MCF 10A (cell line): ENCODE results near the gene GUCY1A2. TPM values are rescaled to one million over a fixed set of nuclear protein-coding genes. Genes with fewer than 3 reads are reported as not detected.

Source experiments
- BruUV-seq: library from RNA; stranded (reverse); fragments of 400-500 nt; replicated peaks from 2 replicates; lab custom pipeline; 2021; lab: Mats Ljungman, UMichigan
- CTCF ChIA-PET: fragments of 300-600 bp; sonication (Branson Sonifier 250); formaldehyde crosslinking; extraction: SDS; loops from one replicate; lab custom pipeline; 2021; ENCODE audit warnings: antibody characterized with exemption, inconsistent platforms; lab: Yijun Ruan, JAX
- POLR2A ChIA-PET: fragments of 300-600, 350-650 bp; sonication (Branson Sonifier 250); formaldehyde crosslinking; extraction: SDS; loops from one replicate; lab custom pipeline; 2020; ENCODE audit warnings: antibody characterized with exemption, inconsistent platforms; lab: Yijun Ruan, JAX
- DNase-seq: peaks from one replicate; pipeline ENCODE4 v3.0.0-alpha.2; 2018; ENCODE audit not compliant: unreplicated experiment
- H3K27ac Mint-ChIP-seq: one replicate; pipeline ENCODE4 v1.8.0; 2022; ENCODE audit warnings: mild to moderate bottlenecking, low read depth, mixed read lengths; ENCODE audit not compliant: unreplicated experiment
- H3K27me3 Mint-ChIP-seq: one replicate; pipeline ENCODE4 v1.8.0; 2022; ENCODE audit warnings: mixed read lengths; ENCODE audit not compliant: insufficient read depth, unreplicated experiment
- H3K36me3 Mint-ChIP-seq: one replicate; pipeline ENCODE4 v1.8.0; 2022; ENCODE audit warnings: mild to moderate bottlenecking, moderate library complexity, mixed read lengths; ENCODE audit not compliant: insufficient read depth, unreplicated experiment
- H3K4me1 Mint-ChIP-seq: one replicate; pipeline ENCODE4 v1.8.0; 2022; ENCODE audit warnings: mixed read lengths; ENCODE audit not compliant: insufficient read depth, unreplicated experiment
- H3K4me3 Mint-ChIP-seq: one replicate; pipeline ENCODE4 v1.8.0; 2022; ENCODE audit warnings: mild to moderate bottlenecking, moderate library complexity, mixed read lengths; ENCODE audit not compliant: unreplicated experiment
- H3K9me3 Mint-ChIP-seq: one replicate; pipeline ENCODE4 v1.8.0; 2022; ENCODE audit warnings: mixed read lengths; ENCODE audit not compliant: unreplicated experiment
- CTCF ChIP-seq: fragments of 200-600 bp; IDR thresholded peaks from one replicate; pipeline ENCODE4 v1.8.0; 2022; ENCODE audit warnings: antibody characterized with exemption, mild to moderate bottlenecking; ENCODE audit not compliant: unreplicated experiment
- intact Hi-C: fragments of 100-400 bp; cut with micrococcal nuclease; formaldehyde crosslinking; loops from 2 replicates; pipeline ENCODE4 v1.14.1; 2022
- total RNA-seq: library from RNA; stranded (reverse); gene quantifications from 2 replicates; pipeline ENCODE4 v1.2.3, GENCODE V29; 2022

Gene GUCY1A2
- total RNA-seq, 1 experiment from 2014 or later = 0.09 TPM

- H3K27me3 Mint-ChIP-seq = no peaks in the 10 kb centered on the region
- ChIA-PET CTCF (interaction anchor here (0.5 to 1.1 kb wide), 7 partner anchors 16 to 1303 kb away, joined by 3 to 4 read pairs (median 3); partner anchors contain the start of gene CUL5), POLR2A (interaction anchor here (0.6 to 1.9 kb wide), 7 partner anchors 9 to 844 kb away, joined by 3 to 7 read pairs (median 3); no protein-coding TSS in a partner anchor)
- H3K4me3 Mint-ChIP-seq = no peak overlapping the region
- TF ChIP-seq CTCF = no peak
- H3K4me1 Mint-ChIP-seq = peaks cover 6% of the 10 kb centered on the region
- intact Hi-C loops = loop anchor here (10.0 kb wide), 2 partner anchors 242 to 312 kb away; no protein-coding TSS in a partner anchor
- peak overlapping the region; percentile 96 for H3K27ac Mint-ChIP-seq
- BruUV-seq = no TSS peak
- H3K9me3 Mint-ChIP-seq = no peaks in the 10 kb centered on the region
- no peaks in the 10 kb centered on the region for H3K36me3 Mint-ChIP-seq
- DNase-seq = peak; percentile 81
Measured at GRCh38 chr11:106706355-106706754, 311.9 kb downstream of the GUCY1A2 start.

- POLR2A ChIA-PET = no interaction called here
- BruUV-seq = no TSS peak
- TF ChIP-seq CTCF = no peak
- Mint-ChIP-seq H3K36me3 (no peaks in the 10 kb centered on the region), H3K4me3 (no peak overlapping the region), H3K4me1 (peaks cover 6% of the 10 kb centered on the region), H3K27ac (no peak overlapping the region), H3K27me3 (no peaks in the 10 kb centered on the region), H3K9me3 (no peaks in the 10 kb centered on the region)
- intact Hi-C loops = loop anchor here (10.0 kb wide), 2 partner anchors 238 to 308 kb away; no protein-coding TSS in a partner anchor
- CTCF ChIA-PET = no interaction called here
- DNase-seq = no peak
Measured at GRCh38 chr11:106702805-106703204, 315.5 kb downstream of the GUCY1A2 start.

- Mint-ChIP-seq H3K9me3 (no peaks in the 10 kb centered on the region), H3K27me3 (no peaks in the 10 kb centered on the region), H3K36me3 (no peaks in the 10 kb centered on the region), H3K4me1 (no peaks in the 10 kb centered on the region), H3K4me3 (no peak overlapping the region), H3K27ac (no peak overlapping the region)
- peak; percentile 41 for DNase-seq
- no peak for TF ChIP-seq CTCF
- POLR2A ChIA-PET = interaction anchor here (0.9 to 1.2 kb wide), 2 partner anchors 9 to 298 kb away, joined by 3 to 7 read pairs; no protein-coding TSS in a partner anchor
- BruUV-seq = no TSS peak
- intact Hi-C loops = no loop called here
- CTCF ChIA-PET = interaction anchor here (0.6 kb wide), 1 partner anchor 24 kb away, joined by 5 read pairs; no protein-coding TSS in a partner anchor
Measured at GRCh38 chr11:106697058-106697457, 321.2 kb downstream of the GUCY1A2 start.

- no peak overlapping the region for H3K4me3 Mint-ChIP-seq
- H3K9me3 Mint-ChIP-seq = no peaks in the 10 kb centered on the region
- no peaks in the 10 kb centered on the region for H3K4me1 Mint-ChIP-seq
- intact Hi-C loops = no loop called here
- peak; percentile 46 for DNase-seq
- ChIA-PET CTCF (interaction anchor here (0.6 kb wide), 1 partner anchor 317 kb away, joined by 3 read pairs; no protein-coding TSS in a partner anchor), POLR2A (no interaction called here)
- no peaks in the 10 kb centered on the region for H3K36me3 Mint-ChIP-seq
- no peak for TF ChIP-seq CTCF
- BruUV-seq = no TSS peak
- H3K27me3 Mint-ChIP-seq = no peaks in the 10 kb centered on the region
- no peak overlapping the region for H3K27ac Mint-ChIP-seq
Measured at GRCh38 chr11:106695506-106695905, 322.8 kb downstream of the GUCY1A2 start.
